GM18517 (cell line): ENCODE results near the gene NAP1L5.

ENCODE experiments used
- ATAC-seq: cut with Tn5 transposase; IDR thresholded peaks from one replicate; pipeline ENCODE4 v1.9.1; 2021; ENCODE audit warnings: mild to moderate bottlenecking, moderate library complexity; ENCODE audit not compliant: unreplicated experiment

Gene NAP1L5

DNA sequence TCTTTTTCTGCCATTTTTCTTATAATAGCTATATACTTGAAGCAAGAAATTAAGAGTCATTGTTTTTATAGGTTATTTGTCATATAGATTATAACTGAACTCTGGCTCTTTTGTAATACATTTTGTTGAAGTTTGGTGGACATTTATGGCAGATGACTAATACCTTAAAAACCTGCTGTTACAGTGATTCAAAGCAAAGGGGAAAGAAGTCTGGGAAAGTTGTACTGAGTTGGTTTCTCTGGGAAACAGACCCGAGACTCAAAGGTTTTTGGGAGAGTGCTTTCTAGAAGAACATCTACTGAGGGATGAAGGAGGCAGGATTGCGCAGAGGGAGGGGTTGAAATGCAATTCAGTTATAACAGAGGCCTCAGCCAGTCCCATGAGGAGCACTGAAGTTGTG is 35.9 kb downstream of the NAP1L5 start:
- no peak for ATAC-seq

DNA sequence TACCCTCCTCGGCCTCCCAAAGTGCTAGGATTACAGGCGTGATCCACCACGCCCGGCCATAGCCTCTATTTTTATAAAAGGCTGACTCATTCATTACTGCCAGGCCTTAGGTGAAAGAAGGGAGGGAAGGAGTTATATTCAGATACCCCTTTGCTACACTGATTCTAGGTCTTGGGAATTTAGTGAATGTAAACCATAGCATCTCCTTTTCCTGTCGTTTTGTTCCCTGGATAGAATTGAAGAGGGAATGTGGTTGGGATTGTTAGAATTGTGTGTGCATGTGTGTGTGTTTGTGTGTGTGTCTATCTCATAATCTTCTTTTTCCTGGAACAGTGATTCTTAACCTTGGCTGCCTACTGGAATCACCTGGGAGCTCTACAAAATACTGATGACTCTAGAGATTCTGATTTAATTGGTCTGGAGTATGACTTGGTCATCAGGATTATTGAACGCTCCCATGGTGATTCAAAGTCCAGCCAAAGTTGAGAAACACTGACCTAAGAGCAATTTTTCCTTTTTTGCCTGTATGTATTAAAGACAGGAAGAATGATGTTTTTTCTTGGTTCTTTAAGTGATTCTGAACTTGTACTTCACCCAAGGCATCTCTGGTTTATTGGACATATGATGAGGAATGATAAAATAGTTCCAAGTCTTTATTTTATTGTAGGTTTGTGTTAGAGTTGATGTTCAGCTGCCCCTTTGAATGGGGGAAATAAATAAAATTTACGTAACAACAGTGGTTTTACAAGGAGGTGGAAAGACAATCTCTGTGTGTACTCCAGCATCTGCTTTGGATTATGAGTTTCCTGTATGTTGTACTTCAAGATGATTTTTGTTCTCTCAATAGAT is 37.0 kb downstream of the NAP1L5 start:
- no peak for ATAC-seq

DNA sequence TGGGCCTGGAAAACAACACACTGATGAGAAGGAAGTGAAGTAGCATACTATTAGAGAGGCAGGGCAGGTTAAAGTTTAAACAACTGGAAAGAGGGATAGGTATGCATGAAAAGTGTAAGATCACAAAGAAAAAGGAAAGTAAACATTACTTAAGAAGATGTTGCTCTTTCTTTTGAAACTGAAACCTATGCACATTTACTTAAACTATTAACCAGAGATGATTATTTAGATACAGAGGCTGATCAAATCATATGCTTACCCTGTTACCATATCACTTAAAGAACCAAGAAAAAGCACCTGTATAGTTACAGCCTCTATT is 37.8 kb downstream of the NAP1L5 start:
- peak; percentile 12 for ATAC-seq

- ATAC-seq = peak; percentile 82
Measured at GRCh38 chr4:88659055-88659889, 38.4 kb downstream of the NAP1L5 start.

DNA sequence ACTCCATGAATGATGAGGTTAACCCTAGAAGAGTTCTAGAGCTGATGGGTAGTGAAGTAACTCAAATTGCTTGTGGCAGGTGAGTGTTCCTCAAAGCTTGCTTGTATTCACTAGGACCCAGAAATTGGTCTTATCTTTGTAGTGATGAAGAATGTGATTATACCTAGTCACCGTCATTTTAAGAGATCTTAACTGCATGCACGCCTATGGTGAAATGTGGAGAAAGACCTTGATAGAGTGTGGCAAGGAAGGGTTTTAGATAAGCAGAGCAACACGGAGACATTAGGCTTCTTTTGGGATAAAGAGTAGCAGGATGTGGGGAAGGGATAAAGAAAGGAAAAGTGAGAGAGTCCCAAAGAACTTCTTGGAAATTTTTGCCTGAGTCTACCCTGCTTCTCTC is 42.4 kb downstream of the NAP1L5 start:
- ATAC-seq = no peak

DNA sequence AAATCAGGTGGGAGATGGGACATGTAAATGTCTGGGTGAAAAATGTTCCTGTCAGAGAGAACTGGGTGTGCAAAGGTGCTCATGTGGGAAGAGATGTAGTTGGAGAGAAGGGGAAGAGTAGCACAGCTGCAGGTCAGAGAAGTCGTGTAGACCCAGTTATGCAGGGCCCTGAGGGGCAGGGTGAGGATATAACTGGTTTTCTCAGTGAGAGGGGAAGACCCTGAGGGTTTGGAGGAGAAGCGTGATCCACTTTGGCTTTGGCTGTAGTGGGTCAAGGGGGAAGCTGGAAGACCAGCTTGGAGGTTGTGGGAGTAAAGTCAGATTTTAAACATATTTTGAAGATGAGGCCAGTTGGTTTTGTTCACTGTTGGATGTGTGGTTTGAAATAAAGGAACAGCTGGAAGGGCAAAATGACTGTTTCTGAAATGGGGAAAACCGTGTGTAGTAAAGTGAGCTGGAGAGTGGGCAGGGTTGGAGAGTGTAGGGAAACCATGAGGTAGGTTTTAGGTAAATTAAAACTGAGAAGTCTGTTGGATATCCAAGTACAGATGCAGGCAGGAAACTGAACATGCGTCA is 44.2 kb downstream of the NAP1L5 start:
- ATAC-seq = no peak

DNA sequence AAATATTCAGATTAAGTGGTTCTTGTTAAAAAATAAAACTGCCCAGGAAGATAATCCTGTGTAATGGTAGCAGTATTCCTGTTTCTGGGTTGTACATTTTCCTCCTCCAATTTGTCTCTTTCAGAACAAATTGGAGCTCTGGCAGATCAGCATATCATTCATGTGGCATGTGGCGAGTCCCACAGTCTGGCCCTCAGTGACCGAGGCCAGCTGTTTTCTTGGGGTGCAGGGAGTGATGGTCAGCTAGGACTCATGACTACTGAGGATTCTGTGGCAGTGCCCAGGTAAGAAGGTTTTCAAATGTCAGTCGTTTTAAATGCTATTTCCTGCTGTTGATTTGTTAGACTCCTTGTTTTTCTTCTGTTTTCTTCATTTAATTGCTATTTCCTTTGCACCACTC is 47.9 kb downstream of the NAP1L5 start:
- no peak for ATAC-seq

DNA sequence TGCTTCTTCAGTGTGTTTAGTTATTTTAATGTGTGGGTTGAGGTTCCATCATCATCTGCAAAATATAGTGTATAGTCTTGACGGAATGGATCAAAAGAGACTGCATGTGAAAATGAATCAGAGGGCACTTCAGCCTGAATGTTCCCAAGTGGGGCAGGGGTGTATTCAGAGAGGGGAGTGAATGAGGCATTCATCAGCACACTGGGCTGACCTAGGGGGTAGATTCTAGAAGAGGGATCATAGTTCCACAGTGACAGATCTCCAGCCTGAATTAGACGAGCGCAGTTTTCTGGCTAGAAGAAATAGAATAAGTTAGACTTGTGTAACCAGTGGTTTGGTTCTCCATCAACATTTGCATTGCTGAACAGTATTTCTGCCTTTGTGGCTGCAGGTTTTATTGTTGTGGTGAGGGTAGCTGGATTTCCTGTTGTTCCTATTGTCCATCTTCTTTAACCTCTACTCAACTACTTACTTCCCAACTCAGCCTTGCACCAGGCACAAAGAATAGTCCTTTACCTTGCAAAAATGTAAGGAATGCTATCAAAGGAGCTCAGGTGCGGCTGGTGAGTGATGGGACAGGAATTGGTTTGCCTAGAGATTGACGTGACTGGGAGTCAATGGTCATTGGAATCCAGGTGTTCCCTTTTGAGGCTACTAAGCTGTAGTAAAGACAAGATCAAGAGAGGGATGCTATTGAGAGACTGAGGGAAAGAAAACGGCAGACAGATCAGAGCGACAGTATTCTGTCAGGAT is 50.9 kb downstream of the NAP1L5 start:
- ATAC-seq = no peak

GRCh38 chr4:88645994-88646393 is 51.6 kb downstream of the NAP1L5 start:
- ATAC-seq = no peak
